HG02588 (cell line): ENCODE measurements around the gene NEUROG1.

ENCODE experiments used
- ATAC-seq: cut with Tn5 transposase; IDR thresholded peaks from one replicate; pipeline ENCODE4 v1.9.1; 2021; ENCODE audit warnings: mild to moderate bottlenecking, moderate library complexity; ENCODE audit not compliant: unreplicated experiment

NEUROG1 gene

GRCh38 chr5:135535820-135536801 lies at the start of gene NEUROG1:
Gene NEUROG1 (minus strand): TSS chr5:135535964. CDS start chr5:135535690, 274 bp downstream.
- no peak for ATAC-seq

- no peak for ATAC-seq
Measured at GRCh38 chr5:135584918-135585317, 49.2 kb upstream of the NEUROG1 start.

GRCh38 chr5:135584276-135584675 lies 48.5 kb upstream of the NEUROG1 start:
- ATAC-seq, result no peak

GRCh38 chr5:135582099-135582781 lies 46.5 kb upstream of the NEUROG1 start:
- ATAC-seq, result no peak

GRCh38 chr5:135578685-135579341 lies 43.0 kb upstream of the NEUROG1 start, which contains the start of gene CXCL14:
Gene CXCL14 (minus strand): TSS chr5:135578991. CDS start chr5:135578778, 213 bp downstream.
- ATAC-seq, result no peak

GRCh38 chr5:135578305-135578684 lies 42.5 kb upstream of the NEUROG1 start:
- no peak for ATAC-seq

- no peak for ATAC-seq
Measured at GRCh38 chr5:135577421-135577820, 41.7 kb upstream of the NEUROG1 start.

GRCh38 chr5:135576075-135576599 lies 40.4 kb upstream of the NEUROG1 start:
- no peak for ATAC-seq

- no peak for ATAC-seq
Measured at GRCh38 chr5:135574493-135574892, 38.7 kb upstream of the NEUROG1 start.

GRCh38 chr5:135571902-135572301 lies 36.1 kb upstream of the NEUROG1 start:
- no peak for ATAC-seq

GRCh38 chr5:135571066-135571609 lies 35.4 kb upstream of the NEUROG1 start:
- ATAC-seq, result no peak

GRCh38 chr5:135570453-135570764 lies 34.6 kb upstream of the NEUROG1 start:
- no peak for ATAC-seq

GRCh38 chr5:135569755-135570452 lies 34.1 kb upstream of the NEUROG1 start:
- no peak for ATAC-seq

GRCh38 chr5:135568923-135569360 lies 33.2 kb upstream of the NEUROG1 start:
- ATAC-seq, result no peak

GRCh38 chr5:135568246-135568645 lies 32.5 kb upstream of the NEUROG1 start:
- no peak for ATAC-seq

- no peak for ATAC-seq
Measured at GRCh38 chr5:135567661-135568060, 31.9 kb upstream of the NEUROG1 start.

GRCh38 chr5:135566422-135567400 lies 30.9 kb upstream of the NEUROG1 start:
- ATAC-seq, result no peak

GRCh38 chr5:135565725-135566421 lies 30.1 kb upstream of the NEUROG1 start:
- peak; percentile 66 for ATAC-seq
